ENCODE data around the gene RFX8. TPM values are rescaled to one million over a fixed set of nuclear protein-coding genes. Genes with fewer than 3 reads are reported as not detected.

Gene RFX8
- total RNA-seq, 2 donors from 2014 or later: 0.97 TPM; not detected in 1

GRCh38 chr2:101349893-101350662 lies 124.8 kb downstream of the RFX8 start:
- no peaks in the 10 kb centered on the region for H3K36me3 ChIP-seq
- 79% methylated on average over 7 of the region's 7 CpGs for WGBS
- no peaks in the 10 kb centered on the region for H3K4me1 ChIP-seq (replicated peaks)
- H3K27ac ChIP-seq: no peak overlapping the region
- TF ChIP-seq CTCF (IDR thresholded peaks at IDR 0.05) (peak in 1 of 4 experiments; percentile 13), POLR2A (IDR thresholded peaks at IDR 0.05) (no peak), POLR2AphosphoS5 (IDR thresholded peaks at IDR 0.05) (no peak)
- intact Hi-C loops (cut with DNase I): no loop called here
- no peaks in the 10 kb centered on the region for H3K9me3 ChIP-seq
- no peak overlapping the region for H3K4me3 ChIP-seq
- no peaks in the 10 kb centered on the region for H3K27me3 ChIP-seq (replicated peaks; ENCODE audit: insufficient read depth)
- no peak for DNase-seq (ENCODE audit: low spot score)

GRCh38 chr2:101348883-101349282 lies 126.0 kb downstream of the RFX8 start:
- no peak overlapping the region for H3K4me3 ChIP-seq
- H3K36me3 ChIP-seq: no peaks in the 10 kb centered on the region
- H3K27ac ChIP-seq: no peak overlapping the region
- no peak for DNase-seq (ENCODE audit: low spot score)
- no peak for TF ChIP-seq POLR2A (IDR thresholded peaks at IDR 0.05)
- TF ChIP-seq CTCF (IDR thresholded peaks at IDR 0.05): no peak
- TF ChIP-seq POLR2AphosphoS5 (IDR thresholded peaks at IDR 0.05): no peak
- no peaks in the 10 kb centered on the region for H3K27me3 ChIP-seq (replicated peaks; ENCODE audit: insufficient read depth)
- intact Hi-C loops (cut with DNase I): no loop called here
- no peaks in the 10 kb centered on the region for H3K4me1 ChIP-seq (replicated peaks)
- 78% methylated on average over 1 of the region's 1 CpG for WGBS
- H3K9me3 ChIP-seq: no peaks in the 10 kb centered on the region

Other genes with a start within 250 kb of the RFX8 start
- gene CNOT11, start 222.2 kb downstream of the RFX8 start, total RNA-seq: 10 to 100 TPM; 41.0 to 41.4 TPM
- gene RNF149, start 166.4 kb downstream of the RFX8 start, total RNA-seq: 10 to 100 TPM; 57.2 to 75.4 TPM
- not detected for gene CREG2, start 87.6 kb downstream of the RFX8 start, total RNA-seq
- gene MAP4K4, start 222.6 kb upstream of the RFX8 start, total RNA-seq: 100 to 1,000 TPM in 1 of 2 donors, 10 to 100 TPM in 1; 23.6 to 107 TPM